ENCODE data around the gene MAFB.

The MAFB gene

DNA sequence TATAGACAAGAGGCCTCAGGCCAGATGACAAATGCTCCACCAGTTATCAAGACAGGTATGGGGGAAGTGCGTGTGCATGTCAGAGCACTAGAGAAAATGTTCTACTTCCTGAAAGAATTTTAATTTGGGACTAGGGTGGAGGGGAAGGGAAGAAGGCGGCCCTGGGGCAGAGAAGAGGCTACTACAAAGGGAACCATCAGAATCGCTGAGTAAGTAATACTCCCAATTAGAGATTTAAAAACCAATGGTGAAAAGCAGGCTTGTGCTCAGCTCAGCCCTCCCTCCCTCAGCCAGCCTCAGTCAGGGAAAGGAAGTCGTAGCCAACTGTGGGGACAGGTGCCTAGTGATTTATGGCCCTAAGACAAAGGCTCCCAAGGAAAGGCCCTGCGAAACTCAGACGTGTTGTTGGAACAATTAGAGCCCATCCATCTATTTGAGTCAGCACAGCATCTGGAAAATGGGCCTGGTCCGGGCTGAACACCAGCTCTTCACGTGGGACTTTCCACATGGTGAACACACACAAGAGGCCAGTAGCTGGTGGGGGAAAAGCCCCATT lies 15.0 kb upstream of the MAFB start:
- no peak for DNase-seq

DNA sequence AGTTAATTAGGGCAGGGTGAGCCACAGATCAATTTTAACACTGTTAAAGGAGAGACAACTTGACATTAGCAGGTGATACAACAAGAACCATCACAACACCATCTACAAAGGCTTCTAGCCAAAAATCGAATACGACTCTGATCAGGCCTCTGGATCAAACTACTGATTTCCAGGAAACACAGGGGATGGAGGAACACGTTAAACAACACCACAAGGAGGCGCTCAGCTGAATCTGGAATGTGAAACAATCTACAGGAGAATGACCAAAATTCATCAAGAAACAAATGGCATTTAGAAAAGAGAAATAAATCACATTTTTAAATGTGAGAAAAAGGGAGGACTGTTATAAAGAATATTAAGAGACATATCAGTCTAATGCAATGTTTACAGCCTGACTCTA lies 13.5 kb upstream of the MAFB start:
- DNase-seq, result no peak

- DNase-seq, result no peak
Measured at GRCh38 chr20:40698744-40699143, 9.7 kb upstream of the MAFB start.

DNA sequence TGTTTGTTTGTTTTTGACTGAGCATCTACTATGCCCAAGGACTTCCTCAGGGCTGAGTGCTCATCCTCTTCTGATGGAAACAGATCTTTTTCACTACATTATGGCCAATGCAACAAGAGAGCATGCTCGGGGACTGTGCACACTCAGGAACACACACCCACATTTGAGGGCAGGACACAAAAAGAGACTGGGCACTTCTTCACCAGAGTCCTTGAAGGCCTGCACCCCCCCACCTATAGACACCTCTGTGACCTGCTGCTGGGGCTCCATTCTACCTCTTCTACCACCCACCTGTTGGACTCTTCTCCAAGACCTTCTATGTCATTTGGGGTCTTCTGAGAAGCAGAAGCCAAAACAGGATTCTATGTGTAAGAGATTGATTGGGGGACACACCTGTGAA lies 9.2 kb upstream of the MAFB start:
- no peak for DNase-seq

DNA sequence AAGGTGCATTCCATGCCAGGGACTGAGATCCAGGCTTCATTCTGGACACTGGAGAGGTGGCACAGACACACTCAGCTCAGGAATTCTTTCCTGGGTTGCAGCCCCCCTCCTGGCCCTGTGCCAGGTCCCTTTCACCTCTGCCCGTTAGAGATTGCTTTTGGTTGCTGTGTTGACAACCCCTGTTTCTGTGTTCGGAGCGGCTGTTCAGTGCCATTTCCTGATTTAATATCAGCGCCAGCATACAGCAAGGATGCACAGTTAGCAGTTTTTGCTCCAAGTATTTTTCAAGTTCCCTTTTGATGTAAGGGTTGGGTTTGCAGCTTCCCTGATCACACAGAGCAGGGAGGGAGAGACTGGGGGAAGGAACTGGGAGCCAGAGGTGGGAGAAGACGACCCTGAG lies 8.5 kb upstream of the MAFB start:
- no peak for DNase-seq

DNA sequence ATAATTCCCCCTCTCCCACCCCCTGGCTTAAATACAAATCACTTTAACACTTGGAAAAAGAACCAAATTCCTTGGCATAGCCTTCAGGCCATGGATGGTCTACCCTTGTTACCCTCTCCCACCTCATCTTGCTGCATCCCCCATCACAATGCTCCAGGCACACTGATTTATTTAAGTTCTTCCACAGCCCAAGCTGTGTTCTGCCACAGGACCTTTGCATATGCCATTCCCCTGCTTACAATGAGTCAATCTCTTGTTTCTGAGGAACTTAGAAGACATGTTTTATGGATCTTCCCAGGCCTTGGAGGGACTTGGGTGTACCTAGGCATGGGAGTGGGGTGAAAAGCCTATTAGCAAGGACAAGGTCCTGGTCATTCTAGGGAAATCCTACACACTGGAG lies 6.2 kb upstream of the MAFB start:
- no peak for DNase-seq

DNA sequence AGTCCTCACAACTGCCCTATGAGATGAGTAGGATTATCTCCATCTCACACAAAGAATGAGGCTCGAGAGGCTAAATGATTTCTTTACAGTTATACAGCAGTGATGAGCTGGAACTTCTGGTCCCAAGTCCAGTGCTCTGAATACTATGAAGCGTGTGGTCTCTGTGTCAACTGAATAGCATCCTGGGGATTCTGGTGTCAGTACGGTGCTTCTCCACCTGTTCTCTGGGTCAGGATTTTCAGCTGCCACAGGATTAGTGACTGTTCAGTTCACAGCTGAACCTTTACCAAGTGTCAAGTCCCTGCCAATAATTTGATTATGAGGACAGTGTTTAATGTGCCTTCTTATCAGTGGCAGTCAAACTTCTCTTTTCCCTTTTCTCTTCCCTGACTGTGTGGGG lies 5.2 kb upstream of the MAFB start:
- DNase-seq, result no peak

DNA sequence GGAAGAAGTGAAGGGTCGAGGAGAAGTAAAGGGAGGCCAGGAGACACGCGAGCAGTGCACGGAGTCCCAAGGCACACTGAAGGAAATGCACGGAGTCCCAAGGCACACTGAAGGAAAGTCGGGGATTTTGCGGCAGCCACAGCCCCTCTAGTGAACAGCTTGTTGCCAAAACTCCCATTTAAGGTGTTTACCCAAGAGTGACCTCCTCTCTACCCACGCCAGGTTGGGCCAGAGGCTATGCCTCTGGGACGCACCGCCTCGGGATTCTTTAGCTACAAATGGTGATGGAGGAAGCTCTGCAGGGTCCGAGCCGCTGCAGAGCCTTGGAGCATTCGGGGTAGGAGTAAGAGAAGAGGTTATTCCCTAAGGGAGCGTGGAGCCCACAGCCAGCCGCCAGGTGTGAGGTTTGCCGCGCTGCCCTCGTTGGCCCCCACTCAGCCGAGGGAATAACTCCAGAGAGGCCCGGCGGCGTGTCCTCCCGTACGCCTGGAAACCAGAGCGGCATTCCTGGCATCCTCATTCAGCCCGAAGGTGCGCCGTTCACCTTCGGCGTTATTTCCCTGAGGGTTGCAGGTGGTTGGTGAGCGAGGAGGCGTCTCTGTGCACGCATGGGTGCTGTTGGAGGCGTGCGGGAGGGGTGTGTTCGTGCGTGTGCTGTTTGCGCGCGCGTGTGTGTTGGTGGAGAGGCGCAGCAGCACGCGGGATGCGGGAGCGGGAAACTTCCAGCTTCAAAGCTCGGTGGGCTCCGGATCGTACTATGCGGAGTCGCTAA lies 3.4 kb upstream of the MAFB start:
- DNase-seq, result no peak

DNA sequence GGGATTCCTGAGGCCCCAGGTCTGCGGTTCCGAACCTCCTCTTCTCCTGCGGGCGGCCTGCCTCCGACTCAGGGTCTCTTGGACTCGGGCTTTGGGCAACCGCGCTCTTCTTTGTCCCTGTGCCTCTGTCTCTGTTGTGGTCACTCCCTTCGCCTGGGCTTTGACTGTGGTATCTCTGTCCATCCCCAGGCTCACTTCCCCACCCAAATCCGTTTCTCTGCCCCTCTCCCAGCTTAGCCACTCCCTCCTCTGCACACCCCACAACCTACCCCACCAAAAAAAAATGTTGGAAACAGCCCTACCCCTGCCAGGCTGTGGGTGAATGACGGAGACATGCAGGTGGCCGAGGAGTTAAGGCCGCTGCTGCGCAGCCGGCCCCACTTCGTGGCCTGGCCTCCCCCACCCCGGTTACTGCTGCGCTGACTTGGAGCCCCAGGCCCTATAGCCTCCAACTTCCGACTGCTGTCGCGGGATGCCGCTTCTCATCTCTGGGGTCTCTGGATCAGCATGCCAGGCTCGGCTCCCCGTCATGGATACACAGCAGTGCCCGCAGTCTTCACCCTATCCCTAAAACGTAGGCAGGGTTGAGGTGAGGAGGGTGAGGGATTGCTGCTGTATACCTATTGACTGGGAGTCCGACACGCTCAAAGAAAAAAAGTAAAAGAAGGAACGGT lies 2.7 kb upstream of the MAFB start:
- DNase-seq, result no peak

GRCh38 chr20:40690836-40691565 lies 2.0 kb upstream of the MAFB start:
- no peak for DNase-seq

- peak; percentile 51 to 97 (median 81) for DNase-seq
Measured at GRCh38 chr20:40689943-40690835, 1.2 kb upstream of the MAFB start.

GRCh38 chr20:40688129-40689099 lies 622 bp downstream of the MAFB start:
- DNase-seq, result peak in 6 of 51 donors; percentile 41 to 62 (median 54)

GRCh38 chr20:40687384-40688128 lies 1.5 kb downstream of the MAFB start:
- DNase-seq, result peak in 26 of 51 donors; percentile 10 to 59 (median 32)

DNA sequence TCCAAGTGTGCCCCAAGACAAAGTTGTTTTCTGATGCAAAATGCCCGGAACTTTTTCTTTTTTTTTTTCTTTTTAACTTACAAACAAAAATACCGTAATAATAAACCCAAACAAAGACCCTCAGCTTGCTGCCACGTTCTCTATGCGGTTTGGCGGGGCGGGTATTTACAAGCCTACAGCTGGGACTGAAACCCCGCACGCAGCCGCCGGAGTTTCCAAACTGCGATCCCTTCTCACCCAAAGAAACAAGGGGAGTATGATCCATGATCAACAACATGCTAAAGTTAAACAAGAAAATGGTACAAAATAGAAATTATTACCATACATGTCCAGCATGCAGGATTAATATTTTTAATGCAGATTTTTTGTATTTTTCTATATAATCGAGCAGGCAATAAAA lies 2.1 kb downstream of the MAFB start:
- DNase-seq, result no peak

- DNase-seq, result no peak
Measured at GRCh38 chr20:40686434-40686882, 2.6 kb downstream of the MAFB start.

- DNase-seq, result no peak
Measured at GRCh38 chr20:40685349-40685748, 3.7 kb downstream of the MAFB start.

DNA sequence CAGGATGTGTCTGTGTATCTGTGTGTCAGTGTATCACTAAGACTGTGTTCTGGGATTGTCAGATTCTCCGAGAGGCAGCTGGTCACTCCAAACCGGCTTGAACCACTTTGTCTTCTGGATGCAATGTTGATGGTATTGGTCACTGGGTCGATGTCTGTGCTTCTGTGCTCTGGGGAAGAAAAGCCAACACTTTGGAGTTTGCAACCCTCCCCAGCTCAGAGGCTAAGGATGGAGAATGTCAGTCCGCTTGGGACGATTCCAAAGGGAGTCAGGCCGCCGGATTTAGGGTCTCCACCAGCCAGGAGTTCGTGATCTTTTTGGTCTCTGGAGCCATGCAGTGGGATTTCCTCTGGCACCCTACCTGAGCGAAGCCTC lies 5.2 kb downstream of the MAFB start:
- DNase-seq, result no peak

- no peak for DNase-seq
Measured at GRCh38 chr20:40683221-40683893, 5.7 kb downstream of the MAFB start.

Data from hypothalamus (tissue), 51 donors.